GM18511 (cell line): Measurements from ENCODE around the gene PLA2G1B.
"Not testable (repeated sequence)": the region's sequence is repeated elsewhere in the genome, so short reads cannot be mapped to it uniquely, and the experiment has no call there.

Experiments used
- ATAC-seq: cut with Tn5 transposase; IDR thresholded peaks from one replicate; pipeline ENCODE4 v1.9.1; 2021; ENCODE audit warnings: mild to moderate bottlenecking, moderate library complexity; ENCODE audit not compliant: unreplicated experiment

The PLA2G1B gene

GRCh38 chr12:120359128-120359527 is 31.5 kb upstream of the PLA2G1B start:
- ATAC-seq: no peak

- ATAC-seq: no peak
Observed at GRCh38 chr12:120358412-120359100, 31.0 kb upstream of the PLA2G1B start.

- ATAC-seq: no peak
Observed at GRCh38 chr12:120357104-120357503, 29.5 kb upstream of the PLA2G1B start.

GRCh38 chr12:120356567-120357030 is 29.0 kb upstream of the PLA2G1B start:
- ATAC-seq: no peak

GRCh38 chr12:120353556-120354317 is 26.2 kb upstream of the PLA2G1B start:
- ATAC-seq: no peak

- ATAC-seq: no peak
Observed at GRCh38 chr12:120353136-120353535, 25.6 kb upstream of the PLA2G1B start.

GRCh38 chr12:120352117-120352516 is 24.5 kb upstream of the PLA2G1B start:
- no peak for ATAC-seq

GRCh38 chr12:120350576-120351350 is 23.2 kb upstream of the PLA2G1B start:
- ATAC-seq: no peak

GRCh38 chr12:120347766-120348165 is 20.2 kb upstream of the PLA2G1B start:
- no peak for ATAC-seq

- ATAC-seq: no peak
Observed at GRCh38 chr12:120346681-120347080, 19.1 kb upstream of the PLA2G1B start.

- no peak for ATAC-seq
Observed at GRCh38 chr12:120346031-120346430, 18.5 kb upstream of the PLA2G1B start.

GRCh38 chr12:120343692-120344091 is 16.1 kb upstream of the PLA2G1B start:
- no peak for ATAC-seq

- no peak for ATAC-seq
Observed at GRCh38 chr12:120343039-120343537, 15.5 kb upstream of the PLA2G1B start.

- no peak for ATAC-seq
Observed at GRCh38 chr12:120342175-120343038, 14.8 kb upstream of the PLA2G1B start.

- no peak for ATAC-seq
Observed at GRCh38 chr12:120339256-120339655, 11.7 kb upstream of the PLA2G1B start.

- ATAC-seq: no peak
Observed at GRCh38 chr12:120337730-120338129, 10.2 kb upstream of the PLA2G1B start.

- ATAC-seq: not testable (repeated sequence)
Observed at GRCh38 chr12:120336392-120336791, 8.8 kb upstream of the PLA2G1B start.

- not testable (repeated sequence) for ATAC-seq
Observed at GRCh38 chr12:120335447-120335846, 7.9 kb upstream of the PLA2G1B start.

GRCh38 chr12:120332523-120332922 is 4.9 kb upstream of the PLA2G1B start:
- no peak for ATAC-seq

GRCh38 chr12:120332041-120332440 is 4.5 kb upstream of the PLA2G1B start:
- no peak for ATAC-seq
